Left lung (tissue), 10 donors: ENCODE data around the gene RHBDL3. TPM values are rescaled to one million over a fixed set of nuclear protein-coding genes. Genes with fewer than 3 reads are reported as not detected.
"Not testable (repeated sequence)": the region's sequence is repeated elsewhere in the genome, so short reads cannot be mapped to it uniquely, and the experiment has no call there.

ENCODE experiments used
- ATAC-seq: fragments of 200-7000 bp; cut with Tn5 transposase; one replicate; pipeline ENCODE4 v1.9.1; 2020; ENCODE audit warnings: moderate library complexity
- DNase-seq, 4 donors: peaks; one replicate each; pipeline ENCODE4 v3.0.0-alpha.2; 2013 to 2020
- H3K27ac ChIP-seq, 2 donors: fragments of 200-600 bp; sonication (generic) in 1 of 2; one replicate each; pipeline versions ENCODE4 v1.5.0 to v1.8.0; 2020 to 2021
- H3K27me3 ChIP-seq, 2 donors: fragments of 200-600 bp; sonication (generic) in 1 of 2; one replicate each; pipeline versions ENCODE4 v1.5.0 to v1.8.0; 2020 to 2021
- H3K36me3 ChIP-seq, 2 donors: fragments of 200-600 bp; sonication (generic) in 1 of 2; one replicate each; pipeline versions ENCODE4 v1.5.0 to v1.8.0; 2020 to 2021
- H3K4me1 ChIP-seq, 2 donors: fragments of 200-600 bp; one replicate each; pipeline ENCODE4 v1.8.0; 2021
- H3K4me3 ChIP-seq, 2 donors: fragments of 200-600 bp; sonication (generic) in 1 of 2; one replicate each; pipeline versions ENCODE4 v1.5.0 to v1.8.0; 2020 to 2021; ENCODE audit warnings: mild to moderate bottlenecking in 1 of 2
- H3K9me3 ChIP-seq, 2 donors: fragments of 200-600 bp; sonication (generic) in 1 of 2; one replicate each; pipeline versions ENCODE4 v1.5.0 to v1.8.0; 2020 to 2021
- intact Hi-C, 2 donors: fragments of 100-400 bp; cut with DNase I; formaldehyde crosslinking; loops; one replicate each; pipeline versions ENCODE4 v1.11.2 to v1.14.2; 2022
- polyA plus RNA-seq, 6 donors: library from polyadenylated mRNA; unstranded; fragments of 120-200 nt; gene quantifications; one replicate each; pipeline ENCODE4 v1.2.1, GENCODE V29; 2013; ENCODE audit not compliant: insufficient read length in 6 of 6
- total RNA-seq, 2 donors: library from RNA; stranded (reverse); fragmentation: NEBNext Ultra II Directional; extraction: Animal tissue kit (Norgen Biotek cat#: 25700); gene quantifications; one replicate each; pipeline ENCODE4 v1.2.1, GENCODE V29; 2021
- TF ChIP-seq, protein P1 (sequence below), 2 donors: fragments of 200-600 bp; sonication (generic) in 1 of 2; IDR thresholded peaks; one replicate each; pipeline versions ENCODE4 v1.5.0 to v1.8.0; 2021; ENCODE audit warnings: antibody characterized with exemption in 2 of 2
- donor health status: DM: no; HTN: yes; CAD: no.
- donor health status: DM: no; HTN: no; CAD: no.

RHBDL3 gene
- total and polyA plus RNA-seq, 8 donors, result 0.26 to 2.2 (median 1.6) TPM

DNA sequence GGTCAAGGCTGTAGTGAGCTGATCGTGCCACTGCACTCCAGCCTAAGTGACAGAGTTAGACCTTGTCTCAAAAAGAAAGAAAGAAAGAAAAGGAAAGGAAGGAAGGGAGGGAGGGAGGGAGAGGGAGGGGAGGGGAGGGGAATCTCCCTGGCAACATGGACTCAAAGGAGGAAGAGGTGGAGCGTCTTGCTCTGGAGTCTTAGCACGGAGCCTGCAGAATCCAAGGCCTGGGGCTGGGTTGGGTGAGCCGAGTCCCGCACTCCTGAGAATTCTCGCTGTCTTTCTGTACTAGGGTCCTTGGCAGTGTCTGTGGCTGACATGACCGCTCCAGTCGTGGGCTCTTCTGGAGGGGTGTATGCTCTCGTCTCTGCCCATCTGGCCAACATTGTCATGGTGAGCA, 39.4 kb downstream of the RHBDL3 start:
- H3K9me3 ChIP-seq, result no peaks in the 10 kb centered on the region
- H3K36me3 ChIP-seq, result no peaks in the 10 kb centered on the region
- H3K27me3 ChIP-seq, result no peaks in the 10 kb centered on the region
- no peak overlapping the region for H3K4me3 ChIP-seq
- intact Hi-C loops, result no loop called here
- DNase-seq (no peak), ATAC-seq (no peak)
- H3K27ac ChIP-seq, result no peak overlapping the region
- TF ChIP-seq, protein P1, sequence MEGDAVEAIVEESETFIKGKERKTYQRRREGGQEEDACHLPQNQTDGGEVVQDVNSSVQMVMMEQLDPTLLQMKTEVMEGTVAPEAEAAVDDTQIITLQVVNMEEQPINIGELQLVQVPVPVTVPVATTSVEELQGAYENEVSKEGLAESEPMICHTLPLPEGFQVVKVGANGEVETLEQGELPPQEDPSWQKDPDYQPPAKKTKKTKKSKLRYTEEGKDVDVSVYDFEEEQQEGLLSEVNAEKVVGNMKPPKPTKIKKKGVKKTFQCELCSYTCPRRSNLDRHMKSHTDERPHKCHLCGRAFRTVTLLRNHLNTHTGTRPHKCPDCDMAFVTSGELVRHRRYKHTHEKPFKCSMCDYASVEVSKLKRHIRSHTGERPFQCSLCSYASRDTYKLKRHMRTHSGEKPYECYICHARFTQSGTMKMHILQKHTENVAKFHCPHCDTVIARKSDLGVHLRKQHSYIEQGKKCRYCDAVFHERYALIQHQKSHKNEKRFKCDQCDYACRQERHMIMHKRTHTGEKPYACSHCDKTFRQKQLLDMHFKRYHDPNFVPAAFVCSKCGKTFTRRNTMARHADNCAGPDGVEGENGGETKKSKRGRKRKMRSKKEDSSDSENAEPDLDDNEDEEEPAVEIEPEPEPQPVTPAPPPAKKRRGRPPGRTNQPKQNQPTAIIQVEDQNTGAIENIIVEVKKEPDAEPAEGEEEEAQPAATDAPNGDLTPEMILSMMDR (IDR thresholded peaks at IDR 0.05), result no peak
- no peaks in the 10 kb centered on the region for H3K4me1 ChIP-seq

DNA sequence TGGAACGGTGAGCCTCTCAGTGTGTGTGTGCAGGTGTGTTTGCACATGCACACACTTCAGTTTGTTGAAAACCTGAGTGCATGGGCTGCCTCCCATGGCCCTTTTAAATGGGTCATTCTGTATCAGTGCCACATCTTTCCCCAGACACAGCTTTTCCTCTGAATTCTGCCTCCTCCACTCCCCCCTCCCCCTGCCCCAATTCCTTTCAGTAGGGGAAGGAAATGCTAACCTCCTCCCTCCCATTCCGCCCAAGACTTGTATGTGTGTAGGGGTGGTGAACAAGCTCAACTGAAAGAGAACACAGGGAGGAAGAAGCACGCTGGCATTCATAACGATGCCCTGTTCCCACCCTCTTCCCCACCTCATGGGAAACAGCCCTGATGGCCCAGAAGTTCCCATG, 42.0 kb downstream of the RHBDL3 start:
- Histone ChIP-seq H3K4me1 (no peaks in the 10 kb centered on the region), H3K4me3 (no peak overlapping the region), H3K27ac (no peak overlapping the region), H3K27me3 (no peaks in the 10 kb centered on the region), H3K9me3 (no peaks in the 10 kb centered on the region), H3K36me3 (no peaks in the 10 kb centered on the region)
- peak in 1 of 4 donors; percentile 44 for DNase-seq
- TF ChIP-seq, protein P1 (IDR thresholded peaks at IDR 0.05), result no peak
- no peak for ATAC-seq
- intact Hi-C loops, result no loop called here

DNA sequence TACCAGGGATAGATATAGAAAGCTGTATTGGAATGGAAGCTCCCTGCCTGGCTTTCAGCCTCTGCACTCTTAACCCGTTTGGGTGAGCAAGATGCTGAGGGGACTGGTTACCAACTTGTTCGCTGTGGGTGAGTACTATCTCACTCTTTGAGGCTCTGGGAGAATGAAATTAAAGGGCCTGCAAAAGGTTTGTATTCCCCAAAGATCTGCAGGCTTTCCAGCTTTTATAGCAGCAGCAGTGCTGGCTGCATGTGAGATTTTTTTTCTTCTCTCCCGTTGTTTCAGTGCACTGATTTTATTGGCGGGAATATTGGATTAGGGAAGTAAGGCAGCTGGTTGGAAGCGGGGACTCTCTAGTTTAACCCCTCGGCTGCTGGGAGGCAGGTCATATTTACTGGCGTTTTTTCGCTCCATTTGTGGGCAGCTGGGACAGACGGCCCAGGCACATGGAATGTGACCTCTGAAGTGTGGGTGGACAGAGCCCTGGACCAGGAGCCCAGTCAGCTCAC, 45.5 kb downstream of the RHBDL3 start:
- no peaks in the 10 kb centered on the region for H3K4me1 ChIP-seq
- no peaks in the 10 kb centered on the region for H3K27me3 ChIP-seq
- DNase-seq (peak in 1 of 4 donors; percentile 53), ATAC-seq (no peak)
- intact Hi-C loops, result no loop called here
- H3K9me3 ChIP-seq, result no peaks in the 10 kb centered on the region
- H3K36me3 ChIP-seq, result no peaks in the 10 kb centered on the region
- TF ChIP-seq, protein P1 (IDR thresholded peaks at IDR 0.05), result no peak
- H3K4me3 ChIP-seq, result no peak overlapping the region
- H3K27ac ChIP-seq, result no peak overlapping the region

DNA sequence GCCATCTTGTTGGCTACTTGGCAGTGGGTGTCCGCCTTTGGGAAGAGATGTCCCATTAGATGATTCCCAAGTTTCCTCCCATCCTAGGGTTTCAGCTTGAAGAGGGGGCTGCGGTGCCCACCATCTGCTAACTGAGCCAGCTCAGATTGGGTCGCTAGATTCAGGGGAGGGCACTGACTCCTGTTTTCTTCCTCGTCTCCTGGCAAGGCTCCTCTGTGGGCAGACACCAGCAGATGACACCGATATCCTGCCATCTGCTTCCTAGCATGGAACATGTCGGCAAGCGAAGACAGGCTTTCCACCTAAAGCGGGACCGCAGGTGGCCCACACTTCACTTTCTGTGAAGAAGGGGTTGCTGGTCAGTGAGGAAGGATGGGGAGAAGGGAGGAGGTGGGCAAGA, 49.0 kb downstream of the RHBDL3 start:
- intact Hi-C loops, result loop anchor here in 1 of 2 donors (5.0 kb wide), 1 partner anchor 62 kb away; no protein-coding TSS in a partner anchor
- TF ChIP-seq, protein P1 (IDR thresholded peaks at IDR 0.05), result no peak
- no peak for DNase-seq
- no peak overlapping the region for H3K4me3 ChIP-seq
- no peaks in the 10 kb centered on the region for H3K9me3 ChIP-seq
- no peak overlapping the region for H3K27ac ChIP-seq
- no peaks in the 10 kb centered on the region for H3K4me1 ChIP-seq
- ATAC-seq, result no peak
- no peaks in the 10 kb centered on the region for H3K36me3 ChIP-seq
- no peaks in the 10 kb centered on the region for H3K27me3 ChIP-seq

DNA sequence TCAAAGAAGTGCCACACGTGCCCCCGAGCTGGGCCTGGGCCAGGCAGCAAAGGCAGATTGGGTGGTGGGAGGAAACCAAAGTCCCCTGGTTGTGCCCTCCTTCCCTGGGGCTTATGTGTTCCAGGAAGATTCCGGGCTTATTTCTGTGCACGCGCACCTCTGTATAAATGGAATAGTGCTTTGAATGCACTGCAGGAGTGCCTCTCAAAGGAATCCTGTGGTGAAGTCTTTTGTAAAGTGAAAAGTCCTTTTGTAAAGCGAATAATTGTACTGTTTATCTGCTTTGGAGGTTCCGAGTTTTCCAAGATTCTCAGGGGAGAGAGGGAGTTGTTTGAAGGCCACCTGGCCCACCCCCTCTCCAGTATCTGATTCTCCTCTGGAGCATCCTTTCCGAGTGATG, 49.5 kb downstream of the RHBDL3 start:
- Histone ChIP-seq H3K27ac (no peak overlapping the region), H3K36me3 (no peaks in the 10 kb centered on the region), H3K4me3 (no peak overlapping the region), H3K4me1 (no peaks in the 10 kb centered on the region), H3K27me3 (no peaks in the 10 kb centered on the region), H3K9me3 (no peaks in the 10 kb centered on the region)
- DNase-seq (no peak), ATAC-seq (no peak)
- TF ChIP-seq, protein P1 (IDR thresholded peaks at IDR 0.05), result no peak
- intact Hi-C loops, result loop anchor here in 1 of 2 donors (5.0 kb wide), 1 partner anchor 63 kb away; no protein-coding TSS in a partner anchor

DNA sequence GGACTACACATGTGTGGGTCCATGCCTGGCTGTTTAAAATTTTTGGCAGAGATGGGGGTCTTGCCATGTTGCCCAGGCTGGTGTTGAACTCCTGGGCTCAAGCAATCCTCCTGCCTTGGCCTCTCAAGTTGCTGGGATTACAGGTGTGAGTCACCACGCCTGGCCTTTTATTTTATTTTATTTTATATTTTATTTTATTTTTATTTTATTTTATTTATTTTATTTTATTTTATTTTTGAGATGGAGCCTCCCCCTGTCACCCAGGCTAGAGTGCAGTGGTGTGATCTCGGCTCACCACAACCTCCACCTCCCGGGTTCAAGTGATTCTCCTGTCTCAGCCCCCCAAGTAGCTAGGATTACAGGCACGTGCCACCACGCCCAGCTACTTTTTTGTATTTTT, 51.0 kb downstream of the RHBDL3 start:
- intact Hi-C loops, result loop anchor here in 1 of 2 donors (5.0 kb wide), 1 partner anchor 64 kb away; no protein-coding TSS in a partner anchor
- not testable (repeated sequence) for H3K9me3 ChIP-seq, H3K4me3 ChIP-seq, H3K36me3 ChIP-seq, H3K4me1 ChIP-seq, H3K27me3 ChIP-seq, ATAC-seq, H3K27ac ChIP-seq, DNase-seq
